HG03469 (cell line): ENCODE data around the gene RAB31.
"Not testable (repeated sequence)": the region's sequence is repeated elsewhere in the genome, so short reads cannot be mapped to it uniquely, and the experiment has no call there.

ENCODE experiments used
- ATAC-seq: cut with Tn5 transposase; IDR thresholded peaks from one replicate; pipeline ENCODE4 v1.9.1; 2021; ENCODE audit warnings: mild to moderate bottlenecking, moderate library complexity, moderate number of reproducible peaks; ENCODE audit not compliant: unreplicated experiment

The RAB31 gene

GRCh38 chr18:9878783-9879242, 170.7 kb downstream of the RAB31 start:
- ATAC-seq: no peak

- no peak for ATAC-seq
Measured at GRCh38 chr18:9884090-9884489, 176.0 kb downstream of the RAB31 start.

- ATAC-seq: no peak
Measured at GRCh38 chr18:9884532-9885140, 176.5 kb downstream of the RAB31 start.

- no peak for ATAC-seq
Measured at GRCh38 chr18:9885170-9886004, 177.3 kb downstream of the RAB31 start, which contains the start of gene TXNDC2. Gene TXNDC2 (plus strand): TSS chr18:9885973. CDS start chr18:9886681, 708 bp downstream.

- ATAC-seq: no peak
Measured at GRCh38 chr18:9886005-9886348, 177.9 kb downstream of the RAB31 start.

- no peak for ATAC-seq
Measured at GRCh38 chr18:9887992-9888391, 179.9 kb downstream of the RAB31 start.

- ATAC-seq: no peak
Measured at GRCh38 chr18:9890196-9890595, 182.1 kb downstream of the RAB31 start.

GRCh38 chr18:9890957-9891356, 182.9 kb downstream of the RAB31 start:
- no peak for ATAC-seq

GRCh38 chr18:9891515-9891914, 183.4 kb downstream of the RAB31 start:
- ATAC-seq: not testable (repeated sequence)

- ATAC-seq: no peak
Measured at GRCh38 chr18:9894454-9895068, 186.5 kb downstream of the RAB31 start.

- no peak for ATAC-seq
Measured at GRCh38 chr18:9897129-9897528, 189.0 kb downstream of the RAB31 start.

- not testable (repeated sequence) for ATAC-seq
Measured at GRCh38 chr18:9897787-9898291, 189.7 kb downstream of the RAB31 start.

GRCh38 chr18:9898792-9899549, 190.9 kb downstream of the RAB31 start:
- peak; percentile 40 for ATAC-seq

- not testable (repeated sequence) for ATAC-seq
Measured at GRCh38 chr18:9899550-9899930, 191.4 kb downstream of the RAB31 start.

GRCh38 chr18:9900699-9901098, 192.6 kb downstream of the RAB31 start:
- ATAC-seq: no peak

GRCh38 chr18:9901377-9901776, 193.3 kb downstream of the RAB31 start:
- no peak for ATAC-seq

- not testable (repeated sequence) for ATAC-seq
Measured at GRCh38 chr18:9902264-9902663, 194.2 kb downstream of the RAB31 start.

- no peak for ATAC-seq
Measured at GRCh38 chr18:9902832-9903231, 194.7 kb downstream of the RAB31 start.

GRCh38 chr18:9905401-9905922, 197.4 kb downstream of the RAB31 start:
- ATAC-seq: no peak

GRCh38 chr18:9906481-9906880, 198.4 kb downstream of the RAB31 start:
- ATAC-seq: no peak

- ATAC-seq: no peak
Measured at GRCh38 chr18:9907867-9908266, 199.8 kb downstream of the RAB31 start.
